GM20431 (cell line): ENCODE measurements around the gene MRPS12.

Source experiments
- in situ Hi-C: fragments of 300-500 bp; cut with MseI, MboI; formaldehyde crosslinking; loops from one replicate; pipeline ENCODE4 v1.15.0; 2020; ENCODE audit warnings: low sequenced_read_pairs; ENCODE audit not compliant: unreplicated experiment

The MRPS12 gene

GRCh38 chr19:38910488-38910887 lies 20.3 kb upstream of the MRPS12 start:
- in situ Hi-C loops: no loop called here

GRCh38 chr19:38911388-38912001 lies 19.2 kb upstream of the MRPS12 start:
- in situ Hi-C loops: no loop called here

- in situ Hi-C loops: no loop called here
These were observed 17.9 kb upstream of the MRPS12 start for GRCh38 chr19:38912600-38913514.

- in situ Hi-C loops: no loop called here
These were observed 16.8 kb upstream of the MRPS12 start for GRCh38 chr19:38913958-38914357.

GRCh38 chr19:38915329-38916321 lies 15.1 kb upstream of the MRPS12 start:
- in situ Hi-C loops: no loop called here

GRCh38 chr19:38917516-38917915 lies 13.2 kb upstream of the MRPS12 start:
- in situ Hi-C loops: no loop called here

- in situ Hi-C loops: no loop called here
These were observed 12.7 kb upstream of the MRPS12 start for GRCh38 chr19:38917921-38918491.

GRCh38 chr19:38918526-38918925 lies 12.2 kb upstream of the MRPS12 start:
- in situ Hi-C loops: no loop called here

GRCh38 chr19:38919837-38920601 lies 10.7 kb upstream of the MRPS12 start:
- in situ Hi-C loops: no loop called here

- in situ Hi-C loops: no loop called here
These were observed 9.9 kb upstream of the MRPS12 start for GRCh38 chr19:38920602-38921419.

- in situ Hi-C loops: no loop called here
These were observed 9.1 kb upstream of the MRPS12 start for GRCh38 chr19:38921420-38922274.

- in situ Hi-C loops: no loop called here
These were observed 8.3 kb upstream of the MRPS12 start for GRCh38 chr19:38922482-38922881.

GRCh38 chr19:38924388-38924787 lies 6.4 kb upstream of the MRPS12 start:
- in situ Hi-C loops: no loop called here

GRCh38 chr19:38928391-38929001 lies 2.2 kb upstream of the MRPS12 start:
- in situ Hi-C loops: no loop called here

- in situ Hi-C loops: no loop called here
These were observed 592 bp upstream of the MRPS12 start, which contains the start of gene SARS2 for GRCh38 chr19:38929929-38930775. Gene SARS2 (minus strand): TSS chr19:38930763. CDS start chr19:38930736, 27 bp downstream.

- in situ Hi-C loops: no loop called here
These were observed 713 bp downstream of the MRPS12 start for GRCh38 chr19:38931521-38931793.
